GM18526 (cell line): ENCODE data around the gene SMURF2.
A peak's percentile ranks its signal among the peaks of the same experiment; 100 is the strongest.

Experiments used
- POLR2A ChIP-seq: IDR thresholded peaks from 3 replicates; pipeline ENCODE4 v1.6.1; 2011; ENCODE audit not compliant: insufficient read length; ENCODE audit errors: extremely low read depth

Gene SMURF2

GRCh38 chr17:64661976-64662773 lies at the start of gene SMURF2:
Gene SMURF2, minus strand, starts transcription at chr17:64662307. Its CDS starts 427 bp downstream, at chr17:64661880.
- TF ChIP-seq POLR2A, result peak; percentile 83

GRCh38 chr17:64709481-64709880 lies 47.4 kb upstream of the SMURF2 start:
- no peak for TF ChIP-seq POLR2A

DNA sequence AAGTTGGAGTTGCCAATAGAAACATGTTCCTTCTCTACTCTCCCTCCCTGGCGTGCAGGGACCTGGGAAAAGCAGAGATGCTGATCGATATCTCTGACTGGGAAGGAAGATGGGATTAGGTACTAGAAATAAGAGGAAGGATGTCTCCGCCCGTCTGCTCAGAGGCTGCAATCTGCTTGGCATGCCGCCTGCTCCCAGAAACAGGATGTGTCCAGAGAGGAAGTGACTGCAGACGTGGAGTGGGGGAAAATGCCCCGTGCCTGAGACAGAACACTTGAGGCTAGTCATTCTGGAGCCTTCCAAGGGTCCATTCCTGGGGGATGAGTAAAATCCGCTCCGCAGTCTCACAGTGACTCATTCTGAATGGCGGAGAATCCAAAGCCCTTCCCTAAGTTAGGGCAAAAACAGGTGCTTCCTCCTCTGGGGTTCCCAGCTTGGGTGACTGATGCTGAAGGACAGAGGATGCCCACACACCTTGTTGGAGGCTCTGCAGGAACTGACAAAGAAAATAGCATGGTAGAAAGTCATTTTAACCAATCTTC lies 45.0 kb upstream of the SMURF2 start:
- TF ChIP-seq POLR2A, result no peak

DNA sequence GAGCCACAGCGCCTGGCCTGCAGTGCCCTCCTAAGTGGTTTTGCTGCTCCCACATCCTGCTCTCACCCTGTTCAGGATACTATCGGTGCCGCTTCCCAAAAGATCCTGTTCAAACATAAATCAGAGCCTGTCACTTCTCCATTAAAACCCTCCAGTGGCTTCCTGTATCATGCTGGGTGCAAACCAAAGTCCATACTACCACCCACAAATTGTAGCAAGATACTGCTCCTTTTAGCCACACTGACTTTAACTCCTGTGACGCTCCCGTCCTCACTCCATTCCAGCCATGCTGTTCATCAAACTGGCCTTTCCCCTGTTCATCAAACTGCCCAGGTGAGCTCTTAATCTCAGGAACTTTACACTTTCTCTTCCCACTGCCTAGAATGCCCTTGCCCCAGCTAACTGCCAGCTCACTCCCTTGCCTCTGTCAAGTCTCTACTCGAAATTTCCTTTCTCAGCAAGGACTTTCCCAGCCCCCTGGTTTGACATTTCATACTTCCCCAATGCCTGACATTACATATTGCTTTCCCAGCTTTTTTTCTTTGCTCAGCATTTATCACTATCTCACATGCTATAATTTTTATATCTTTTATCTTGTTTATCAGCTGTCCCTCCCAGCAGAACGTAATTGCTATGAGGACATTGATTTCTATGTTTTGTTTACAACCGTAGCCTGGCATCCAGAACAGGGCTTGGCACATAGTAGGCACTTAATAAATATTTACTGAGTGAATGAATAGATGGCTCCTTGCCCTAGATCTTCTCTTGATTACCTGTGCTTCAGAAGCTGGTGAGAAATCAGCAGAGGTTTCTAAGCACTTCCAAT lies 44.3 kb upstream of the SMURF2 start:
- no peak for TF ChIP-seq POLR2A

- no peak for TF ChIP-seq POLR2A
Measured at GRCh38 chr17:64702815-64703214, 40.7 kb upstream of the SMURF2 start.

GRCh38 chr17:64698725-64699124 lies 36.6 kb upstream of the SMURF2 start:
- TF ChIP-seq POLR2A, result no peak

DNA sequence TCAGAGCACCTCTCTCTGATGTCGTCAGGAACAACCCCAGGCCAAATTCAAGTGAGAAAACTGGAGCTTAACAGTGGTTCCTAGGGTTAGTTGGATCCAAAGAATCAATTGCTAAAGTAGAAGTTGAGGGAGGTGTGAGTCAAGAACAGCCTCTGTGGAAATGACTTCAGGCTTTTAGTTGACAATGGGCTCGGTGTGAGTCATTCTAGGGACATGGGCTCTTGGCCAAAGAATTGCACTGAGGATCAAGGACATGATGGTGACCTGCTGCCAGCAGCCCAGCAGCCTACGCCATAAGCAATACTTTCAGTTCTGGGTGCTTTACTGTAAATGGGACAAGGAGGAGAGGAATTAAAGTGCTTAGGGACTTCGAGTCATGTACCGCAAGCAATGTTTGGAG lies 32.1 kb upstream of the SMURF2 start:
- TF ChIP-seq POLR2A, result no peak

DNA sequence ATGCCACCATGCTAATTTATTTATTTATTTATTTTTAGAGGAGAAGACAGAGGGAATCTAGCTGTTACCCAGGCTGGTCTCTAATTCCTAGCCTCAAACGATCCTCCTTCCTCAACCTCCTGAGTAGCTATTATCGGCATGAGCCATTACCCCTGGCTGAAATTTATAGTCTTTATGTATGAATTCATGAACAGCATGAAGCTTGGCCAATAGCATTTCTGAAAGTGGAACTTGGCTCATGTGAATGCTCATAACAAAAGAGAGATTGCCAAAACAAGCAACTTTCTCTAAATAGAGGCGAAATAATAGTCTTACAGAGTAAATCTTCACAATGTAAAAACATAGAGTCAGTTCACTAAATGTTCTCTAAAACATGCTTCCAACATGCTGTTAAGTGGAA lies 30.1 kb upstream of the SMURF2 start:
- TF ChIP-seq POLR2A, result no peak

GRCh38 chr17:64689106-64689505 lies 27.0 kb upstream of the SMURF2 start:
- TF ChIP-seq POLR2A, result no peak

DNA sequence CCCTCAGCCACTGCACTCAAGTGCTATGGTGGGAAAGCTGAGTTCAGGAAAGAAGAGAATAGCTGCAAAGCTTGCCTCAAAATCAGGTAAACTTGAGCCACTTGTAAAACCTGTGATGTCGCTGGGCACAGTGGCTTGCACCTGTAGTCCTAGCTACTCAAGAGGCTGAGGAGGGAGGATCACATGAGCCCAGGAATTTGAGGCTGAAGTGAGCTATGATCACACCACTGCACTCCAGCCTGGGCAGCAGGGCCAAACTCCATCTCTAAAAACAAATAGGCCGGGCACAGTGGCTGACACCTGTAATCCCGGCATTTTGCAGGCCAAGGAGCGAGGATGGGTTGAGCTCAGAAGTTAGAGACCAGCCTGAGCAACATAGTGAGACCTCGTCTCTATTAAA lies 26.4 kb upstream of the SMURF2 start:
- TF ChIP-seq POLR2A, result no peak

GRCh38 chr17:64687961-64688360 lies 25.9 kb upstream of the SMURF2 start:
- no peak for TF ChIP-seq POLR2A

DNA sequence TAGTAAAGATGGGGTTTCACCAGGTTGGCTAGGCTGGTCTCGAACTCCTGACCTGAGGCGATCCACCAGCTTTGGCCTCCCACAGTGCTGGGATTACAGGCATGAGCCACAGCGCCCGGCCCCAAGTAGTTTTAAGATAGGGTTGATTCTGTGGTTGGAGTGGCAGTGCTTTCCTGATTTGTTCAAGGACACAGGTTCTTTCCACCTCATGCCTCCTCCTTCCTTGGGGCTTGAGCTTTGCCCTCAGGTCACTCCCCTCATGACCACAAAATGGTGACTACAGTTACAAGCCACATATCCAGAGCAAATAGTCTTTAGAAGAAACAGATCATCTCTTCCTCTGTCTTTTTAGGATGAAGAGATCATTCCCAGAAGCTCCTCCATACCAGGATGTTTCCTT lies 25.3 kb upstream of the SMURF2 start:
- TF ChIP-seq POLR2A, result no peak

DNA sequence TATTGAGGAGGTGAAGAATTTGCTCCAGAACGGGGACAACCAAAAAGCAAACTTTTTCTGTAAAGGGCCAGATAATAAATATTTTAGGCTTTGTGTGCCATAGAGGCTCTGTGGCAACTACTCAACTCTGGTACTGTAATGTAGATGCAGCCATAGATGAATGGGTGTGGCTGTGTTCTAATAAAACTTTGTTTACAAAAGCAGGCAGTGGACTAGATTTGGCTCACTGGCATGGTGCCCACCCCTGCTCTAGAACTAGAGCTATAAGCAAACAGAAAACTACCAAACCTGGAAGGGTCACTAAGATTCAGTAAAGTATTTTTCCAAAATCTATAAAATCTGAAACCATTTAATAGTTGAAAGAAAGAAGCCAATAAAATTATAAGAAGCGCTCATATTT lies 24.6 kb upstream of the SMURF2 start:
- no peak for TF ChIP-seq POLR2A

- no peak for TF ChIP-seq POLR2A
Measured at GRCh38 chr17:64685705-64686104, 23.6 kb upstream of the SMURF2 start.

GRCh38 chr17:64683796-64684195 lies 21.7 kb upstream of the SMURF2 start:
- TF ChIP-seq POLR2A, result no peak
